Tibial artery (tissue), 4 donors: ENCODE results near the gene KDM4B.

Experiments
- DNase-seq, 2 donors: peaks; one replicate each; pipeline ENCODE4 v3.0.0-alpha.2; 2019
- H3K27ac ChIP-seq, 2 donors: fragments of 200-600 bp; sonication (generic) in 1 of 2; 1 replicate in 1 of 2; 2 replicates in 1 of 2; pipeline ENCODE4 v1.5.1; 2018 to 2019; ENCODE audit warnings: mild to moderate bottlenecking in 1 of 2
- H3K27me3 ChIP-seq, 2 donors: fragments of 200-600 bp; sonication (generic) in 1 of 2; one replicate each; pipeline versions ENCODE4 v1.5.1 to v1.6.0; 2016 to 2019
- H3K36me3 ChIP-seq, 3 donors: fragments of 200-600 bp; sonication (generic) in 2 of 3; one replicate each; pipeline ENCODE4 v1.5.1; 2016 to 2019; ENCODE audit warnings: mild to moderate bottlenecking in 2 of 3
- H3K4me1 ChIP-seq, 4 donors: fragments of 200-600 bp; sonication (generic) in 2 of 4; 1 replicate in 3 of 4; 2 replicates in 1 of 4; pipeline ENCODE4 v1.5.1; 2016 to 2019
- H3K4me3 ChIP-seq, 2 donors: fragments of 200-600 bp; sonication (generic) in 1 of 2; 1 replicate in 1 of 2; 2 replicates in 1 of 2; pipeline ENCODE4 v1.5.1; 2018 to 2019; ENCODE audit warnings: mild to moderate bottlenecking in 2 of 2
- H3K9me3 ChIP-seq, 3 donors: fragments of 200-600 bp; sonication (generic) in 1 of 3; one replicate each; pipeline ENCODE4 v1.5.1; 2016 to 2019
- CTCF ChIP-seq, 2 experiments: fragments of 200-600 bp in 1 of 2; fragments of 450-650 bp in 1 of 2; IDR thresholded peaks; one replicate each; pipeline ENCODE4 v1.5.1; 2017 to 2019; ENCODE audit warnings: antibody characterized with exemption in 2 of 2, mild to moderate bottlenecking in 1 of 2, moderate library complexity in 1 of 2
- intact Hi-C: fragments of 100-400 bp; cut with DNase I; formaldehyde crosslinking; loops from one replicate; pipeline ENCODE4 v1.15.0; 2023; ENCODE audit warnings: low total_unique reads

KDM4B gene

GRCh38 chr19:5124111-5124855 is 155.4 kb downstream of the KDM4B start:
- no peak for TF ChIP-seq CTCF (IDR thresholded peaks at IDR 0.05)
- peaks cover 16 to 74% (median 38%) of the 10 kb centered on the region in 3 donors for H3K36me3 ChIP-seq
- H3K27ac ChIP-seq, result no peak overlapping the region
- peaks cover 0 to 33% (median 27%) of the 10 kb centered on the region in 4 donors for H3K4me1 ChIP-seq
- no peaks in the 10 kb centered on the region for H3K27me3 ChIP-seq
- intact Hi-C loops, result no loop called here
- no peaks in the 10 kb centered on the region for H3K9me3 ChIP-seq
- H3K4me3 ChIP-seq, result no peak overlapping the region
- no peak for DNase-seq

GRCh38 chr19:5125376-5125775 is 156.5 kb downstream of the KDM4B start:
- TF ChIP-seq CTCF (IDR thresholded peaks at IDR 0.05), result no peak
- peak overlapping the region in 1 of 2 donors; percentile 15 for H3K27ac ChIP-seq
- peaks cover 14 to 71% (median 30%) of the 10 kb centered on the region in 3 donors for H3K36me3 ChIP-seq
- H3K27me3 ChIP-seq, result no peaks in the 10 kb centered on the region
- no peaks in the 10 kb centered on the region for H3K9me3 ChIP-seq
- no peak for DNase-seq
- H3K4me1 ChIP-seq, result peaks cover 0 to 34% (median 29%) of the 10 kb centered on the region in 4 donors
- H3K4me3 ChIP-seq, result no peak overlapping the region
- intact Hi-C loops, result loop anchor here (5.0 kb wide), 1 partner anchor 78 kb away; no protein-coding TSS in a partner anchor

- Histone ChIP-seq H3K27me3 (no peaks in the 10 kb centered on the region), H3K36me3 (peaks cover 14 to 71% (median 24%) of the 10 kb centered on the region in 3 donors), H3K9me3 (no peaks in the 10 kb centered on the region), H3K27ac (peak overlapping the region in 1 of 2 donors; percentile 15), H3K4me1 (peaks cover 0 to 34% (median 29%) of the 10 kb centered on the region in 4 donors), H3K4me3 (no peak overlapping the region)
- DNase-seq, result no peak
- intact Hi-C loops, result loop anchor here (5.0 kb wide), 1 partner anchor 79 kb away; no protein-coding TSS in a partner anchor
- no peak for TF ChIP-seq CTCF (IDR thresholded peaks at IDR 0.05)
These were observed 157.0 kb downstream of the KDM4B start for GRCh38 chr19:5125797-5126497.

GRCh38 chr19:5126498-5127223 is 157.7 kb downstream of the KDM4B start:
- no peak overlapping the region for H3K4me3 ChIP-seq
- H3K27me3 ChIP-seq, result no peaks in the 10 kb centered on the region
- intact Hi-C loops, result loop anchor here (5.0 kb wide), 1 partner anchor 79 kb away; no protein-coding TSS in a partner anchor
- H3K4me1 ChIP-seq, result peaks cover 0 to 34% (median 30%) of the 10 kb centered on the region in 4 donors
- peak overlapping the region in 1 of 2 donors; percentile 15 for H3K27ac ChIP-seq
- no peak for TF ChIP-seq CTCF (IDR thresholded peaks at IDR 0.05)
- no peak for DNase-seq
- H3K9me3 ChIP-seq, result no peaks in the 10 kb centered on the region
- H3K36me3 ChIP-seq, result peaks cover 13 to 71% (median 19%) of the 10 kb centered on the region in 3 donors

GRCh38 chr19:5127717-5128116 is 158.8 kb downstream of the KDM4B start:
- Histone ChIP-seq H3K27ac (peak overlapping the region; percentile 17 to 55), H3K36me3 (peaks cover 7 to 71% (median 21%) of the 10 kb centered on the region in 3 donors), H3K4me3 (no peak overlapping the region), H3K4me1 (peaks cover 0 to 39% (median 30%) of the 10 kb centered on the region in 4 donors), H3K27me3 (no peaks in the 10 kb centered on the region), H3K9me3 (no peaks in the 10 kb centered on the region)
- intact Hi-C loops, result loop anchor here (5.0 kb wide), 1 partner anchor 80 kb away; no protein-coding TSS in a partner anchor
- TF ChIP-seq CTCF (IDR thresholded peaks at IDR 0.05), result no peak
- DNase-seq, result no peak
